Loucy (cell line): Measurements from ENCODE around the gene IL6R.

Experiments
- EZH2phosphoT487 ChIP-seq: fragments of 200-600 bp; IDR thresholded peaks from 2 replicates; pipeline ENCODE4 v1.6.1; 2018; ENCODE audit warnings: antibody characterized with exemption, mild to moderate bottlenecking, moderate library complexity, borderline replicate concordance
- TF ChIP-seq, protein P1 (sequence below): fragments of 200-600 bp; sonication (generic); conservative IDR thresholded peaks from 2 replicates; pipeline ENCODE4 v1.5.1; 2014; ENCODE audit warnings: mild to moderate bottlenecking, antibody characterized with exemption, low read length

DNA sequence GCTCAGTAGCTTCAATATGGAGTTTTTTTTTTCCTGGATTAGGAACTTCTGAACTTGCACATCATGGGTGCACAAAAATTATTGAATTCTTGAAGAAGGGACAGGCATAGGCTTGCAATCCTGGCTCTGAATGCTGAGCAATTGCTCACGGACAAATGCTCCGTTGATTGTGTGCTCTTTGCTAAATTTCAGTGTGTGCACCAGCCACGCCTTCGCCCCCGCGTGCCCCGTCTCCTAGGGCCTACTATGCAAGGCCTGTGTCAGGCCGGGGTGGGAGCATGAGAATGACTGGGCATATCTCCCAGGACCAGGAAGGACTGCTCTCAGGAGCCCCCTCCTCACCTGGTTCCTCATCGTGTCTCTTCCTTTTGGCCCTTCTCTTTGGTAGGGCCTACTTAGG is 17.4 kb downstream of the IL6R start:
- TF ChIP-seq, protein P1, sequence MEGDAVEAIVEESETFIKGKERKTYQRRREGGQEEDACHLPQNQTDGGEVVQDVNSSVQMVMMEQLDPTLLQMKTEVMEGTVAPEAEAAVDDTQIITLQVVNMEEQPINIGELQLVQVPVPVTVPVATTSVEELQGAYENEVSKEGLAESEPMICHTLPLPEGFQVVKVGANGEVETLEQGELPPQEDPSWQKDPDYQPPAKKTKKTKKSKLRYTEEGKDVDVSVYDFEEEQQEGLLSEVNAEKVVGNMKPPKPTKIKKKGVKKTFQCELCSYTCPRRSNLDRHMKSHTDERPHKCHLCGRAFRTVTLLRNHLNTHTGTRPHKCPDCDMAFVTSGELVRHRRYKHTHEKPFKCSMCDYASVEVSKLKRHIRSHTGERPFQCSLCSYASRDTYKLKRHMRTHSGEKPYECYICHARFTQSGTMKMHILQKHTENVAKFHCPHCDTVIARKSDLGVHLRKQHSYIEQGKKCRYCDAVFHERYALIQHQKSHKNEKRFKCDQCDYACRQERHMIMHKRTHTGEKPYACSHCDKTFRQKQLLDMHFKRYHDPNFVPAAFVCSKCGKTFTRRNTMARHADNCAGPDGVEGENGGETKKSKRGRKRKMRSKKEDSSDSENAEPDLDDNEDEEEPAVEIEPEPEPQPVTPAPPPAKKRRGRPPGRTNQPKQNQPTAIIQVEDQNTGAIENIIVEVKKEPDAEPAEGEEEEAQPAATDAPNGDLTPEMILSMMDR, result no peak
- TF ChIP-seq EZH2phosphoT487, result no peak
